ENCODE results near the gene PTPN23. TPM values are rescaled to one million over a fixed set of nuclear protein-coding genes. Genes with fewer than 3 reads are reported as not detected.

PTPN23 gene
- total RNA-seq, 2 experiments from 2014 or later = 13.6 to 40.0 TPM

DNA sequence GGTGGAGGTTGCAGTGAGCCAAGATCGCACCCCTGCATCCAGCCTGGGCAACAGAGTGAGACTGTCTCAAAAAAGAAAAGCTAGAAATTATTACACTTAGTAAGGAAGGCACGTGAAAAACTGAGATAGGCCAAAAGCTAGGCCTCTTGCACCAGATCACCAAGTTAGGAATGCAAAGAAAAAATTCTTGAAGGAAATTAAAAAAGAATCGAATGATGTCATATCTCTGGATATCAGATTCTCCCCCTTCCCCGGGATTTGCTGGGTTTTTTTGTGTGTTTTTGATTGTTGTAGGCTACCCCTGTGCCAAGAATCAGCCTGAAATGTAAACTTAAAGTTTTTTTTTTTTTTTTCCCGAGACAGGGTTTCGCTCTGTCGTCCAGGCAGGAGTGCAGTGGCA, 17.4 kb downstream of the PTPN23 start:
- intact Hi-C loops (cut with micrococcal nuclease; ENCODE audit: unreplicated experiment) = no loop called here
- no peak overlapping the region for H3K4me2 ChIP-seq (ENCODE audit: low read length)
- H3K79me2 ChIP-seq (ENCODE audit: insufficient read depth, low read depth, low read length) = peaks cover 11% of the 10 kb centered on the region; the same call in 1 of the 2 replicates
- no peaks in the 10 kb centered on the region for H3K4me1 ChIP-seq (ENCODE audit: insufficient read depth, low read length, poor library complexity, severe bottlenecking)
- H4K20me1 ChIP-seq (ENCODE audit: insufficient read depth, low read length) = no peaks in the 10 kb centered on the region; the same call in 1 of the 2 replicates
- no peak overlapping the region for H3K4me3 ChIP-seq (ENCODE audit: low read depth, low read length, poor library complexity, severe bottlenecking)
- DNase-seq (ENCODE audit: low spot score) = no peak
- H3K27ac ChIP-seq (ENCODE audit: low read depth, low read length, poor library complexity, severe bottlenecking) = no peak overlapping the region
- no peak overlapping the region for H2AFZ ChIP-seq (ENCODE audit: low read length)
- peaks cover 43% of the 10 kb centered on the region for H3K36me3 ChIP-seq (ENCODE audit: insufficient read depth, low read length)
- POLR2A ChIA-PET = interaction anchor here (2.0 kb wide), 1 partner anchor 9 kb away, joined by 8 read pairs; no protein-coding TSS in a partner anchor
- BruUV-seq (replicated peaks) = no TSS peak
- H3K9me2 ChIP-seq (ENCODE audit: insufficient read depth, low read length) = no peaks in the 10 kb centered on the region
- TF ChIP-seq, protein P1, sequence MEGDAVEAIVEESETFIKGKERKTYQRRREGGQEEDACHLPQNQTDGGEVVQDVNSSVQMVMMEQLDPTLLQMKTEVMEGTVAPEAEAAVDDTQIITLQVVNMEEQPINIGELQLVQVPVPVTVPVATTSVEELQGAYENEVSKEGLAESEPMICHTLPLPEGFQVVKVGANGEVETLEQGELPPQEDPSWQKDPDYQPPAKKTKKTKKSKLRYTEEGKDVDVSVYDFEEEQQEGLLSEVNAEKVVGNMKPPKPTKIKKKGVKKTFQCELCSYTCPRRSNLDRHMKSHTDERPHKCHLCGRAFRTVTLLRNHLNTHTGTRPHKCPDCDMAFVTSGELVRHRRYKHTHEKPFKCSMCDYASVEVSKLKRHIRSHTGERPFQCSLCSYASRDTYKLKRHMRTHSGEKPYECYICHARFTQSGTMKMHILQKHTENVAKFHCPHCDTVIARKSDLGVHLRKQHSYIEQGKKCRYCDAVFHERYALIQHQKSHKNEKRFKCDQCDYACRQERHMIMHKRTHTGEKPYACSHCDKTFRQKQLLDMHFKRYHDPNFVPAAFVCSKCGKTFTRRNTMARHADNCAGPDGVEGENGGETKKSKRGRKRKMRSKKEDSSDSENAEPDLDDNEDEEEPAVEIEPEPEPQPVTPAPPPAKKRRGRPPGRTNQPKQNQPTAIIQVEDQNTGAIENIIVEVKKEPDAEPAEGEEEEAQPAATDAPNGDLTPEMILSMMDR (conservative IDR thresholded peaks at IDR 0.05; ENCODE audit: low read length) = no peak
- no peak for TF ChIP-seq EZH2phosphoT487 (IDR thresholded peaks at IDR 0.05; ENCODE audit: borderline replicate concordance, low read depth, low read length)
- CTCF ChIA-PET (ENCODE audit: unreplicated experiment) = no interaction called here
- no peaks in the 10 kb centered on the region for H3K9me3 ChIP-seq (ENCODE audit: low read length)

DNA sequence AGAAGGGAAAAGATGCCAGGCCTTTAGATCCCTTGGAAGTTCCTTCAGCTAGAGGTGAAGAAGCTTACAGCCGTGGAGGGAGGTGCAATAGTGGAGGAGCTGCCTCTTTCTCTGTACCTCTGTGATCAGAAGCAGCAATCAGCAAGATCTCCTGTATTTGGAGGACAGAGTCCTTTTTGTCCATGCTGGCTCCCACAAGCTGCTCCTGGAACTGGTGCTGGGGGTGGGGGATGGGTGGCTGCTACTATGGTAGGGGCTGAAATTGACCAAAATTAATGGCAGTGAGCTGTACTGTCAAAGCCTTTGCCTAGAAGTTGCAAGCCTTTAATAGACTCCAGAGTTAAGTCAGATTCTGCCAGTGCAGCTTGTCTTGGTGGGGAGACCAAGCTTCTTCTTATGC, 18.2 kb downstream of the PTPN23 start:
- no TSS peak for BruUV-seq (replicated peaks)
- H3K79me2 ChIP-seq (ENCODE audit: insufficient read depth, low read depth, low read length) = peaks cover 4% of the 10 kb centered on the region; the same call in 1 of the 2 replicates
- no peak overlapping the region for H3K27ac ChIP-seq (ENCODE audit: low read depth, low read length, poor library complexity, severe bottlenecking)
- no peak overlapping the region for H3K4me3 ChIP-seq (ENCODE audit: low read depth, low read length, poor library complexity, severe bottlenecking)
- intact Hi-C loops (cut with micrococcal nuclease; ENCODE audit: unreplicated experiment) = no loop called here
- ChIA-PET CTCF (ENCODE audit: unreplicated experiment) (no interaction called here), POLR2A (interaction anchor here (0.6 to 2.0 kb wide), 3 partner anchors 9 to 685 kb away, joined by 3 to 8 read pairs (median 6); no protein-coding TSS in a partner anchor)
- H3K9me2 ChIP-seq (ENCODE audit: insufficient read depth, low read length) = no peaks in the 10 kb centered on the region
- no peaks in the 10 kb centered on the region; the same call in 1 of the 2 replicates for H4K20me1 ChIP-seq (ENCODE audit: insufficient read depth, low read length)
- no peaks in the 10 kb centered on the region for H3K9me3 ChIP-seq (ENCODE audit: low read length)
- H3K4me2 ChIP-seq (ENCODE audit: low read length) = no peak overlapping the region
- no peak for TF ChIP-seq EZH2phosphoT487 (IDR thresholded peaks at IDR 0.05; ENCODE audit: borderline replicate concordance, low read depth, low read length)
- TF ChIP-seq, protein P1 (conservative IDR thresholded peaks at IDR 0.05; ENCODE audit: low read length) = no peak
- H3K4me1 ChIP-seq (ENCODE audit: insufficient read depth, low read length, poor library complexity, severe bottlenecking) = no peaks in the 10 kb centered on the region
- peaks cover 50% of the 10 kb centered on the region for H3K36me3 ChIP-seq (ENCODE audit: insufficient read depth, low read length)
- no peak overlapping the region for H2AFZ ChIP-seq (ENCODE audit: low read length)
- DNase-seq (ENCODE audit: low spot score) = no peak

DNA sequence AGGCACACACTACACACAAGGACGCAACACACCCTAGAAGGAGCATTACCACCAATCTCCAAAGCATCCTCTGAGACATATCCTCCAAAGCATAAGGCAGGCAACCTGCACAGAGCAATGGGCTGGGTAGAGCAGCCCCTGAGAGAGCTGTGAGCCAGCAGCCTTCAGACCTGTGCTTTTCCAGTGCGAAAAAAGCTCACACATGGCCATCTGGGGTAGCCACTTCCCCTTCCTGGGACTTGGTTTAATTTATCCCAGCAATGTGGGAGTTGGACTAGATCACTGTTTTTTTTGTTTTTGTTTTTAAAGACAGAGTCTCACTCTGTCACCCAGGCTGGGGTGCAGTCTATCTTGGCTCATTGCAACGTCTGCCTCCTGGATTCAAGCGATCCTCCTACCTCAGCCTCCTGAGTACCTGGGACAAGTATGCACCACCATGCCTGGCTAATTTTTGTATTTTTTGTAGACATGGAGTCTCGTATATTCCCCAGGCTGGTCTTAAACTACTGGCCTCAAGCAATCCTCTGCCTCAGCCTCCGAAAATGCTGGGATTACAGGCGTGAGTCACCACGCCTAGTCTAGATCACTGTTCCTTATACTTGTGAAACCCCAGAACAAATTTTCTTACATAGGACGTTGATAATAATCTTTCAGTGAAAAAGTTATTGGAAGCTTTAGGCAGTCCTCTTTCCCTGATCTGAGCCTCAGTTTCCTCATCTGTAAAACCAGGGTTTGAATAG, 18.9 kb downstream of the PTPN23 start:
- no peak overlapping the region for H3K27ac ChIP-seq (ENCODE audit: low read depth, low read length, poor library complexity, severe bottlenecking)
- intact Hi-C loops (cut with micrococcal nuclease; ENCODE audit: unreplicated experiment) = no loop called here
- H3K4me1 ChIP-seq (ENCODE audit: insufficient read depth, low read length, poor library complexity, severe bottlenecking) = no peaks in the 10 kb centered on the region
- DNase-seq (ENCODE audit: low spot score) = no peak
- no TSS peak for BruUV-seq (replicated peaks)
- no peak overlapping the region for H3K4me3 ChIP-seq (ENCODE audit: low read depth, low read length, poor library complexity, severe bottlenecking)
- no peak overlapping the region for H2AFZ ChIP-seq (ENCODE audit: low read length)
- CTCF ChIA-PET (ENCODE audit: unreplicated experiment) = no interaction called here
- no peaks in the 10 kb centered on the region for H3K9me2 ChIP-seq (ENCODE audit: insufficient read depth, low read length)
- TF ChIP-seq, protein P1 (conservative IDR thresholded peaks at IDR 0.05; ENCODE audit: low read length) = no peak
- H3K36me3 ChIP-seq (ENCODE audit: insufficient read depth, low read length) = peaks cover 50% of the 10 kb centered on the region
- no peaks in the 10 kb centered on the region; the same call in 1 of the 2 replicates for H3K79me2 ChIP-seq (ENCODE audit: insufficient read depth, low read depth, low read length)
- H3K9me3 ChIP-seq (ENCODE audit: low read length) = no peaks in the 10 kb centered on the region
- H3K4me2 ChIP-seq (ENCODE audit: low read length) = no peak overlapping the region
- POLR2A ChIA-PET = interaction anchor here (0.6 to 2.0 kb wide), 3 partner anchors 10 to 684 kb away, joined by 3 to 8 read pairs (median 6); no protein-coding TSS in a partner anchor
- no peaks in the 10 kb centered on the region for H4K20me1 ChIP-seq (ENCODE audit: insufficient read depth, low read length)
